Stimulated activated CD8-positive, alpha-beta memory T cell treated with anti-CD3 and anti-CD28 coated beads, Interleukin-7, amount 100 ng/mL, for 48 hours (primary cell): ENCODE results near the gene ALDH1A2.
"Not testable (repeated sequence)": the region's sequence is repeated elsewhere in the genome, so short reads cannot be mapped to it uniquely, and the experiment has no call there.

Experiments
- DNase-seq, 2 donors: peaks; one replicate each; pipeline ENCODE4 v3.0.0-alpha.2; 2020; ENCODE audit warnings: low read depth in 1 of 2; ENCODE audit errors: extremely low read depth in 1 of 2

Gene ALDH1A2

GRCh38 chr15:58065445-58066041 is at the start of gene ALDH1A2:
ALDH1A2 (minus strand) TSS chr15:58065711; CDS start chr15:58065650, 61 bp downstream.
- no peak for DNase-seq

GRCh38 chr15:58114812-58115211 is 49.3 kb upstream of the ALDH1A2 start:
- no peak for DNase-seq

GRCh38 chr15:58114388-58114787 is 48.9 kb upstream of the ALDH1A2 start:
- no peak for DNase-seq

- not testable (repeated sequence) for DNase-seq
Observed at GRCh38 chr15:58113358-58113757, 47.8 kb upstream of the ALDH1A2 start.

GRCh38 chr15:58111718-58112104 is 46.2 kb upstream of the ALDH1A2 start:
- no peak for DNase-seq

- DNase-seq, result no peak
Observed at GRCh38 chr15:58110999-58111717, 45.6 kb upstream of the ALDH1A2 start.

GRCh38 chr15:58109419-58109818 is 43.9 kb upstream of the ALDH1A2 start:
- DNase-seq, result no peak

- no peak for DNase-seq
Observed at GRCh38 chr15:58108117-58108516, 42.6 kb upstream of the ALDH1A2 start.

- no peak for DNase-seq
Observed at GRCh38 chr15:58103482-58103881, 38.0 kb upstream of the ALDH1A2 start.

- DNase-seq, result no peak
Observed at GRCh38 chr15:58096529-58097084, 31.1 kb upstream of the ALDH1A2 start.

GRCh38 chr15:58095415-58095814 is 29.9 kb upstream of the ALDH1A2 start:
- DNase-seq, result no peak

- DNase-seq, result no peak
Observed at GRCh38 chr15:58087871-58088270, 22.4 kb upstream of the ALDH1A2 start.

GRCh38 chr15:58086491-58086890 is 21.0 kb upstream of the ALDH1A2 start:
- no peak for DNase-seq

- no peak for DNase-seq
Observed at GRCh38 chr15:58083526-58083925, 18.0 kb upstream of the ALDH1A2 start.

GRCh38 chr15:58081891-58082290 is 16.4 kb upstream of the ALDH1A2 start:
- no peak for DNase-seq

- no peak for DNase-seq
Observed at GRCh38 chr15:58081456-58081855, 15.9 kb upstream of the ALDH1A2 start.

GRCh38 chr15:58080959-58081358 is 15.4 kb upstream of the ALDH1A2 start:
- not testable (repeated sequence) for DNase-seq

GRCh38 chr15:58080398-58080797 is 14.9 kb upstream of the ALDH1A2 start:
- no peak for DNase-seq

- DNase-seq, result no peak
Observed at GRCh38 chr15:58078591-58078990, 13.1 kb upstream of the ALDH1A2 start.

GRCh38 chr15:58077427-58077826 is 11.9 kb upstream of the ALDH1A2 start:
- no peak for DNase-seq

- DNase-seq, result no peak
Observed at GRCh38 chr15:58074452-58074851, 8.9 kb upstream of the ALDH1A2 start.

- peak in 1 of 2 donors; percentile 12 for DNase-seq
Observed at GRCh38 chr15:58070801-58071418, 5.4 kb upstream of the ALDH1A2 start.
